IPS-NIHi7 (cell line): ENCODE measurements around the gene HOXD12.

Experiments used
- DNase-seq: peaks from one replicate; pipeline ENCODE4 v3.0.0; 2012; ENCODE audit warnings: mixed read lengths; ENCODE audit errors: extremely low spot score

HOXD12 gene

DNA sequence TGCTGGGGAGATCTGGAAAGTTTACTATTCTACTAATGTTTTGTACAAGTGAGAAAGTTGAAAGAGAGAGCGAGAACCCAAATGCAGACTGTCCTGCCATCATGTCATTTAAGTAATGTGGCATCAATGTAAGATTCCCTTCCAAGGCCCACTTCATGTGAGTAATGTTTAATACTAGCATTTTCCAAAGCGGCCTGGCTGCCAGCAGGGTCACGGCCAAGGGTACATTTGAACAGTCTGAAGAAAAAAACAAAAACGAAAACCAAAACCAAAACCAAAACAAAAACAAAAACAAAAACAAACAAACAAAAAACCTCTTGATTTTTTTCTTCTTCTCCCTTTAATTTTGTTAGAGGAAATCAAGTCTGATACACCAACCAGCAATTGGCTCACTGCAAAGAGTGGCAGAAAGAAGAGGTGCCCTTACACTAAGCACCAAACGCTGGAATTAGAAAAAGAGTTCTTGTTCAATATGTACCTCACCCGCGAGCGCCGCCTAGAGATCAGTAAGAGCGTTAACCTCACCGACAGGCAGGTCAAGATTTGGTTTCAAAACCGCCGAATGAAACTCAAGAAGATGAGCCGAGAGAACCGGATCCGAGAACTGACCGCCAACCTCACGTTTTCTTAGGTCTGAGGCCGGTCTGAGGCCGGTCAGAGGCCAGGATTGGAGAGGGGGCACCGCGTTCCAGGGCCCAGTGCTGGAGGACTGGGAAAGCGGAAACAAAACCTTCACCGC lies 19.2 kb downstream of the HOXD12 start:
- DNase-seq: no peak

DNA sequence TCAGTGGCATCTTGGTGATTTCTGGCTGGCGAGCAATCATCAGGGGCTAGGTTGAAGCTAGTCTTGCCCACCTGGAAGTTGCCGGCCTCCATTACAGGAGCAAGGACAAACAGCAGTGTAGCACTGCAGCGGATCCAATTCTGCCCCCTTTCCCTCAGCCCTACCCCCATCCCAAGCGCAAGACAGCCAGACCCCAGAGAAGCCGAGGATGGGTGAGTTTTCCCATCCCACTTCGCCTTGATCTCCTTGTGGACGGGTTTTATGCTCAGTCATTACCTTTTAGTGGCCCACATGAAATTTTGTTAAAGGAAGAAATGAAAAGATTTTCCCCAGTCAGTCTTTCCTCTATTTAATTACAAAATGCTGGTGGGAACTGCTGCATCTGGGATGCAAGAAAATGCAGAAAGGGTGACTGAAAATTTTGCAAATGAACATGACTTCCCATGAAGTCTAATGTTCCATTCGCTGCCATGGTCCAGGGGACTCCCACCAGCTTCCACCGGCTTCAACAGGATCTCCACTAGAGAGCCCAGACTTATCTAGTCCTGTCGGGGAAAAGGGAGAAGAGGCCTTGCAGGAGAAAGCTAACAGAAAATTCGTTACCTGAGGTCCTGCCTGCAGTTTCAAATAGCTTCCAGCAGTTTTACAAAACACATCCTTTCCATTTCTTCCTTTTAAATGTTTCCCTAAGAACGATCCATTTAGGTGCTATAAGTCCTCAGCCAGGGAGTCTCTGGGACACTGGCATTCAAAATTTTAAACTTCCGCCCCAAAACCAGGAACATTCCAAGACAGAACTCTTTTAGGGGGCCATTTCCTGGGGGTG lies 21.0 kb downstream of the HOXD12 start:
- DNase-seq: no peak

DNA sequence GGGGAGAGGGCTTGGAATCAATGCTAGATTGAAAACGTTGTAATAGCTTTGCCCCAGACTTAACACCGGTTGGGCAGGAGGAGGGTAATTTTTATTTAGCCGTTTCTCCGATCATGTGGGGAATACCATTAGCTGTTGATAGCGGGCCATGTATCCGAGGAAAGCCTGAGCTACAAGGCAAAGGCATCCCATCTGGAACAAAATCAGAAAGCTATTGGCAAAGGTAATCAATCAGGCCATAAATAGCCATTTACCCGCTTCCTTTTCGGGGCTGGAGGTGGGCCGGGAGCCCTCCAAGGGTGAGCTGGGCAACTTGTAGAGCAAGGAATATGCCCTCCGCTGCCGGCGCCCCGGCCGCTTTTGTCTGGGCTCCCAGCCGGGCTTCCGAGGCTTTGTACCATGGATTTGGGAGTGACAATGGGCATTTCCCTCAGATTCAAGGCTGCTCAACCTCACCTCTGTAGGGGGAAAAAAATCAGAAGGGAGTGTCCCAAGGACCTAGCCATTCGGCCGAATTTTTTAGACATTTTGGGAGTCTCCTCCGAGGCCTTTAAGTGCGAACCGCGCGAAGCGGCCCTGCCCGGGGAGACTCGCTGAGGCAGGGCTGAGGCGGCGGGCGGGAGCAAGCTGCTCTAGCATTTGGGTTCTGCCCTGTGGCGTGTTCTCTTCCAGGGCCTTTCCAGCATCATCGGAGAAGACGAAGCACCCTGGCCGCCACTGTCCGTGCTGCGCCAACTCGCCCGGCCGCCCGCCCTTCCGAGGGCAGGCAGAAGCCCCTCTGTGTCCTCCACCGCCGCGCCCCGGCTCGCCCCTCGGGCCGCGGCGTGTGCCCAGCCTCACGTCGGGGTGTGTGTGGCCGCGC lies 21.8 kb downstream of the HOXD12 start:
- no peak for DNase-seq

GRCh38 chr2:176122052-176122682 lies 22.6 kb downstream of the HOXD12 start:
- DNase-seq: no peak

- no peak for DNase-seq
Observed at GRCh38 chr2:176122683-176123410, 23.3 kb downstream of the HOXD12 start, which contains the start of gene HOXD9. Gene HOXD9, plus strand, starts transcription at chr2:176122719. Its CDS starts 50 bp downstream, at chr2:176122769.

DNA sequence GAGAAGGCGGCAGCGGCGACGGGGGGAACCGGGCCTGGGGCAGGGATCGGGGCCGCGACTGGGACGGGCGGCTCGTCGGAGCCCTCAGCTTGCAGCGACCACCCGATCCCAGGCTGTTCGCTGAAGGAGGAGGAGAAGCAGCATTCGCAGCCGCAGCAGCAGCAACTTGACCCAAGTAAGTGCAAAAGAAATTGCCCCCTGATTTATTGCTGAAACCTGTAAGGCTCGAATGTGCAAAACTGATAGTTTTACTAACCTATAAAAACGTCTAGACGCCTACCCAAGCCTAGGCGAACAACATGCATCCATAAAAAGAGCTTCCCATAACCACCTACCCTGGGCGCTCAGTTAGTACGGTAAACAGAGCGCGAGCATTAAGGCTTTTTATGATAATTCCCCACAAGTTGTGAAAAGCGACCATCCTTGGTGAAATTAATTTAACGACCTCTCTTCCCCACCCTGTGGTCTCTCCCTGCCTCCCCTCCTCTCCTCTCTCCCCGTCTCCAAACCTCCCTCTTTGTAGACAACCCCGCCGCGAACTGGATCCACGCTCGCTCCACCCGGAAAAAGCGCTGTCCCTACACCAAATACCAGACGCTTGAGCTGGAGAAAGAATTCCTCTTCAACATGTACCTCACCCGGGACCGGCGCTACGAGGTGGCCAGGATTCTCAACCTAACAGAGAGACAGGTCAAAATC lies 24.0 kb downstream of the HOXD12 start:
- no peak for DNase-seq

DNA sequence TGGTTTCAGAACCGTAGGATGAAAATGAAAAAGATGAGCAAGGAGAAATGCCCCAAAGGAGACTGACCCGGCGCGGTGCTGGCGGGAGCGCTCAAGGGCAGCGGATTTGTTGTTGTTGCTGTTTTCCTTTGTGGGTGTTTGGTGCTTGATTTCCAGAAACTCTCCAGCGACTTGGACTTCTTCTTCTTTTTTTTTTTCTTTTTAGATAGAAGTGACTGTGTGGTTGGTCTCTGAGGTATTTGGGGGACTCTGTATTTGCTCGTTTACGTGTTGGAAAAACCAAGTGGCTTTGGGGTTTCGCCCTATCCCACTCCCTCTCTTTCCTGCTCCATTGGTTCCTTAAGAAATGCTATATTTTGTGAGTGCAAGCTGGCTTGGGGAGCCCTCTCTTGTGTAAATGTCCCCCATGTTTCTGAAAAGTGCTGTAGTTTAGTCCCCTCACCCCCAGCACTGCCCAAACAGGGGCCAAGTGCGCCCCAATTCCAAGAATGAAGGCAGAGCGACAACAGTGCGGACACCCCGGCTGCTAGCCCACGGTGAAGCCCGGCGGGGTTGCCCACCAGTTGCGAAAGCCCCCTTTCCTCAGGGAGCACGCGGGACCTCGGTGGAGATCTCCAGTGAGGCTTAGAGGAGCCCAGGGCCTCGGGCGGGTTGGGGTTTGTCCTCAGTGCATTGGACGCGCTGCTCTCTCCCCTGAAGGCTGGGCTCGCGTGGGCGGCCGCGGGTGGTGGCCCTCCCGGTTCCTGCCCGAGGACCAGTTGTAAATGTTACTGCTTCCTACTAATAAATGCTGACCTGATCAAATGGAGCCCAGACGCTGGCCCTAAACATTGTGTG lies 24.7 kb downstream of the HOXD12 start:
- no peak for DNase-seq

GRCh38 chr2:176124947-176125771 lies 25.6 kb downstream of the HOXD12 start:
- no peak for DNase-seq

GRCh38 chr2:176125772-176126054 lies 26.1 kb downstream of the HOXD12 start:
- no peak for DNase-seq

DNA sequence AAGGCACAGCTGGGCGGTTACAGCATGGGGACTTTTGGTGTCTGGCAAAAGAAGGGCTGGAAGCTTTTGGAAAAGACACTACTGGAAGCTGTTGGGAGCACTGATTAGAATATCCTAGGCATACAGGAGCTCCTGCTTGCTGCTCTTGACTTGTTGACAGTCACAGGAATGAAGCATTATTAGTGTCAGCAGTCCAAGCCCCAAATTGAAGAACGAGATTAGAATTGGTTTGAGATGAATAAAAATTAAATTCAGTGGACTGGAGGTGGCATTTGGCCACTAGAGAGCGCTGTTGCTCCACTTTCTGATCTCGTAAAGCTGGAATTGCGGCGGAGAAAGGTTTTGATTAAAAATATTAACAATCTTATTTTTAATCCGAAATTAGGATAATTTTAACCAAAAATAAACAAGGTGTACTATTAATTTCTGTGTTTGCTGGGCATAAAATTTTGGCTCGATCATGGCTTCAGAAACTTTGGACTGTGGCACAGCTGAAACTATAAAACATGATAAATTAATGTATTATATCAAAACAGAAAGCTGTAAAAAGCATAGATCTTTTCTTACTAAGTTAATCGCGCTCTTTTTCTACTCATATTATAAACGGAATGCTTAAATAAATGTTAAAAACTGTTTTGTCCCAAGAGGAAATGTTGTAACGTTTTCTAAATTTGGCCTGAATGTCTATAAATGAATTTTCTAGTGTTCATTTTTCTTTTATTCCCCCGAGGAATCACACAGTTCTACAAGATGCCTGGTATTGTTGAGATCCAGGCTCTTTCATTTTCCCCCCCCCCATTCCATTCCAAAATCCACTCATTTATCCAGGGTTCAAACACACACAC lies 27.6 kb downstream of the HOXD12 start:
- no peak for DNase-seq

GRCh38 chr2:176127774-176128072 lies 28.1 kb downstream of the HOXD12 start:
- no peak for DNase-seq

GRCh38 chr2:176128172-176128981 lies 28.8 kb downstream of the HOXD12 start:
- DNase-seq: no peak

- no peak for DNase-seq
Observed at GRCh38 chr2:176128982-176129796, 29.6 kb downstream of the HOXD12 start, which contains the start of gene HOXD8. Gene HOXD8, plus strand, starts transcription at chr2:176129705. Its CDS starts 662 bp downstream, at chr2:176130367.

GRCh38 chr2:176129813-176130146 lies 30.2 kb downstream of the HOXD12 start:
- no peak for DNase-seq

DNA sequence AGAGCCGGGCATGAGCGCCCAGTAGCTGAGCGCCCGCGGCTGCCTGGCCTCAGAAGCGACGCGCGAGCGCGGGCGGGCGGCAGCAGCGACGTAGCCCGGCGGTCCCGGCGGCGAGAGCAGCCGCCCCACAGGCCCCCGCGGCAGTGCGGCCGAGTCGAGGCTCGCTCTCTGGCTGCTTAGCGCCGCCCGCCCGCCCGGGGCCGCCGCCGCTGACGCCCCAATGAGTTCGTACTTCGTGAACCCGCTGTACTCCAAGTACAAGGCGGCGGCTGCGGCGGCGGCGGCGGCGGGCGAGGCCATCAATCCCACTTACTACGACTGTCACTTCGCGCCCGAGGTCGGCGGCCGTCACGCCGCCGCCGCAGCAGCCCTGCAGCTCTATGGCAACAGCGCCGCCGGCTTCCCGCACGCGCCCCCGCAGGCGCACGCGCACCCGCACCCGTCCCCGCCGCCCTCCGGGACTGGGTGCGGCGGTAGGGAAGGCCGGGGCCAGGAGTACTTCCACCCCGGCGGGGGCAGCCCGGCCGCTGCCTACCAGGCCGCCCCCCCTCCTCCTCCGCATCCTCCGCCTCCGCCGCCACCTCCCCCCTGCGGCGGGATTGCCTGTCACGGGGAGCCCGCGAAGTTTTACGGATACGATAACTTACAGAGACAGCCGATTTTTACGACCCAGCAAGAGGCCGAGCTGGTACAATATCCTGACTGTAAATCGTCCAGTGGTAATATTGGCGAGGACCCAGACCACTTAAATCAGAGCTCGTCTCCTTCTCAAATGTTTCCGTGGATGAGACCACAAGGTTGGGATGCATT lies 30.8 kb downstream of the HOXD12 start:
- no peak for DNase-seq
